KMS-11 (cell line): ENCODE data around the gene NUS1.
"Not testable (repeated sequence)": the region's sequence is repeated elsewhere in the genome, so short reads cannot be mapped to it uniquely, and the experiment has no call there.

Source experiments
- H2AFZ ChIP-seq: fragments of 200-600 bp; sonication (generic); 2 replicates; pipeline ENCODE4 v1.6.1; 2016; ENCODE audit warnings: antibody characterized with exemption, mixed run types, low read depth
- H3K27ac ChIP-seq: fragments of 200-600 bp; sonication (generic); 2 replicates; pipeline ENCODE4 v1.6.1; 2016; ENCODE audit warnings: mild to moderate bottlenecking, mixed run types
- H3K27me3 ChIP-seq: fragments of 200-600 bp; sonication (generic); 2 replicates; pipeline ENCODE4 v1.6.1; 2017; ENCODE audit warnings: mild to moderate bottlenecking, low read depth, mixed run types, moderate library complexity; ENCODE audit not compliant: insufficient read depth
- H3K36me3 ChIP-seq: fragments of 200-600 bp; sonication (generic); 2 replicates; pipeline ENCODE4 v1.6.1; 2017; ENCODE audit warnings: mild to moderate bottlenecking, mixed run types; ENCODE audit not compliant: insufficient read depth
- H3K4me1 ChIP-seq: fragments of 200-600 bp; sonication (generic); 2 replicates; pipeline ENCODE4 v1.6.1; 2016; ENCODE audit warnings: mild to moderate bottlenecking, low read depth, mixed run types; ENCODE audit not compliant: poor library complexity, severe bottlenecking
- H3K4me2 ChIP-seq: fragments of 200-600 bp; sonication (generic); 2 replicates; pipeline ENCODE4 v1.7.0; 2016; ENCODE audit warnings: mild to moderate bottlenecking, mixed run types
- H3K4me3 ChIP-seq: fragments of 200-600 bp; sonication (generic); IDR thresholded peaks from 2 replicates; pipeline ENCODE4 v1.6.1; 2017; ENCODE audit warnings: low read depth, low read length, mixed read lengths; ENCODE audit not compliant: insufficient read depth
- H3K79me2 ChIP-seq: fragments of 200-600 bp; sonication (generic); 2 replicates; pipeline ENCODE4 v1.6.1; 2016; ENCODE audit warnings: low read depth, mixed run types; ENCODE audit not compliant: insufficient read depth
- H3K9ac ChIP-seq: fragments of 200-600 bp; sonication (generic); 2 replicates; pipeline ENCODE4 v1.6.1; 2016; ENCODE audit warnings: mild to moderate bottlenecking, mixed run types
- H4K20me1 ChIP-seq: fragments of 200-600 bp; sonication (generic); 2 replicates; pipeline ENCODE4 v1.6.1; 2016; ENCODE audit warnings: mild to moderate bottlenecking, mixed run types; ENCODE audit not compliant: insufficient read depth
- TF ChIP-seq, protein P1 (sequence below): fragments of 200-600 bp; sonication (generic); conservative IDR thresholded peaks from 2 replicates; pipeline ENCODE4 v1.6.1; 2017; ENCODE audit warnings: low read depth, mild to moderate bottlenecking, antibody characterized with exemption, low read length, moderate library complexity, mixed read lengths

NUS1 gene

DNA sequence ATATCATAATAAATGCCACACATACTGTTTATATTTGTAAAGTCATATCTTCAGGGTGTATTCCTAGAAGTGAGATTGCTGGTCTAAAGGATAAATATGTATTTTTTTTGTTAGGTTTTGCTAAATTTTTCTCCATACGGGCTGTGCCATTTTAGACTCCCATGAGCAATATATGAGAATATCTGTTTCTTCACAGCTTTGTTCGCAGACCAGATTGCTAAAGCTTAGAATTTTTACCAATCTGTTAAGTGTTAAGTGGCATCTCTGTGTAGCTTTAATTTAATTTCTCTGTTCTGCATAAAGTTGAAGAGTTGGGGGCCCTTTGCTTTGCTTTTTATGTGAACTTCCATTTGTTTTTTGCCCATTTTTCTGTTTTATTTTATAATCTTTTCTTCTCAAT lies 32.3 kb upstream of the NUS1 start:
- no peak overlapping the region for H2AFZ ChIP-seq
- no peak overlapping the region for H3K27ac ChIP-seq
- H3K4me1 ChIP-seq = no peaks in the 10 kb centered on the region
- H3K9ac ChIP-seq = no peak overlapping the region
- no peaks in the 10 kb centered on the region for H3K36me3 ChIP-seq
- H3K27me3 ChIP-seq = no peaks in the 10 kb centered on the region
- TF ChIP-seq, protein P1, sequence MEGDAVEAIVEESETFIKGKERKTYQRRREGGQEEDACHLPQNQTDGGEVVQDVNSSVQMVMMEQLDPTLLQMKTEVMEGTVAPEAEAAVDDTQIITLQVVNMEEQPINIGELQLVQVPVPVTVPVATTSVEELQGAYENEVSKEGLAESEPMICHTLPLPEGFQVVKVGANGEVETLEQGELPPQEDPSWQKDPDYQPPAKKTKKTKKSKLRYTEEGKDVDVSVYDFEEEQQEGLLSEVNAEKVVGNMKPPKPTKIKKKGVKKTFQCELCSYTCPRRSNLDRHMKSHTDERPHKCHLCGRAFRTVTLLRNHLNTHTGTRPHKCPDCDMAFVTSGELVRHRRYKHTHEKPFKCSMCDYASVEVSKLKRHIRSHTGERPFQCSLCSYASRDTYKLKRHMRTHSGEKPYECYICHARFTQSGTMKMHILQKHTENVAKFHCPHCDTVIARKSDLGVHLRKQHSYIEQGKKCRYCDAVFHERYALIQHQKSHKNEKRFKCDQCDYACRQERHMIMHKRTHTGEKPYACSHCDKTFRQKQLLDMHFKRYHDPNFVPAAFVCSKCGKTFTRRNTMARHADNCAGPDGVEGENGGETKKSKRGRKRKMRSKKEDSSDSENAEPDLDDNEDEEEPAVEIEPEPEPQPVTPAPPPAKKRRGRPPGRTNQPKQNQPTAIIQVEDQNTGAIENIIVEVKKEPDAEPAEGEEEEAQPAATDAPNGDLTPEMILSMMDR = no peak
- no peaks in the 10 kb centered on the region for H4K20me1 ChIP-seq
- H3K4me2 ChIP-seq = no peak overlapping the region
- no peak overlapping the region for H3K4me3 ChIP-seq
- no peaks in the 10 kb centered on the region for H3K79me2 ChIP-seq

DNA sequence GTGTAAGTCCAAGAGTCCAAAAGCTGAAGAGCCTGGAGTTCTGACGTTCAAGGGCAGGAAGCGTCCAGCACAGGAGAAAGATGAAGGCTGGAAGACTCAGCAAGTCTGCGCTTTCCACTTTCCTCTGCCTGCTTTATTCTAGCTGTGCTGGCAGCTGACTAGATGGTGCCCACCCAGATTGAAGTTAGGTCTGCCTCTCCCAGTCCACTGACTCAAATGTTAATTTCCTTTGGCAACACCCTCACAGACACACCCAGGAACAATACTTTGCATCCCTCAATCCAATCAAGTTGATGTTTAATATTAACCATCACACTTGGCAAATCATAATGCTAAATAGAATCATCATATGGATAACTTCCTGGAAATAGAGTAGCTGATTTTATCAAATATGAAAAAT lies 23.3 kb upstream of the NUS1 start:
- H3K9ac ChIP-seq, H3K79me2 ChIP-seq: not testable (repeated sequence)

DNA sequence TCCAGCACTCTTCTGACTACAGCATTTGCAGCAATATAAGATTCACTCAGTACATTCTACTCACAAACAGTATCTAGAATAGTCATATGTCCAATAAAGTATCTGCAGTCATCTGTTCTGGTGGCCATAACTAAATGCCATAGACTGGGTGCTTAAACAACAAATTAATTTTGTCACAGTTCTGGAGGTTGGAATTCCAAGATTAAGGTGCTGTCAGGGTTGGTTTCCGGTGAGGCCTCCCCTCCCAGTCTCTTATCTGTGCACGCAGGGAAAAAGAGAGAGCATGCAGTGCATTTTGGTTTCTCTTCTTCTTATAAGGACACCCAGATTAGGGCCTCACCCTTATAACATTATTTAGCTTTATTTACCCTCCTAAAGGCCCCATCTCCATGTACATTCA lies 21.3 kb upstream of the NUS1 start:
- TF ChIP-seq, protein P1 = no peak

More for the DNA sequence above, 23.3 kb upstream of the NUS1 start:
- H2AFZ ChIP-seq, H3K27me3 ChIP-seq, H3K4me3 ChIP-seq, H3K27ac ChIP-seq, H4K20me1 ChIP-seq, H3K36me3 ChIP-seq, H3K4me2 ChIP-seq, H3K4me1 ChIP-seq: not testable (repeated sequence)

DNA sequence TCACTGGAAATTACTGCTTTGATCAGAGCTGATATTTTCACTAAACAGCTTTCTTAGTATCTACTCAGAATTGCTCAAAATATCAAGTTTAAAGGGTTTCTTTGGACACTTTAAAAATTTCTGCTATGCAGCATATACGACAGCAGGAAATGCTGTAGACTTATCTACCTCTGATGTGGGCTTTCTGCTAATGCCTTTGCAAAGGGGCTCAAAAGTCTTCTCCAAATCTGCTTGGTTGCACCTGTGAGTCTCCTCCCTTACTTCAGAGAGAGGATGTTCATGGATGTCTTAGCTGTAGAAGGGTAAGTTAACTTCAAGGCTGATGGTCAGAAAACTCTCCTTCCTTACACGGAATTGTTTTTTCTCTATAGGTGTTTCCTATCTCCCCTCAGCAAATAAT lies 19.9 kb upstream of the NUS1 start:
- Histone ChIP-seq H3K79me2 (no peaks in the 10 kb centered on the region), H3K4me1 (no peaks in the 10 kb centered on the region), H3K4me3 (no peak overlapping the region), H3K9ac (no peak overlapping the region), H4K20me1 (no peaks in the 10 kb centered on the region), H2AFZ (no peak overlapping the region), H3K4me2 (no peak overlapping the region), H3K36me3 (no peaks in the 10 kb centered on the region), H3K27ac (no peak overlapping the region), H3K27me3 (no peaks in the 10 kb centered on the region)
- TF ChIP-seq, protein P1 = no peak

More for the DNA sequence above, 21.3 kb upstream of the NUS1 start:
- no peaks in the 10 kb centered on the region for H3K4me1 ChIP-seq
- no peak overlapping the region for H3K4me3 ChIP-seq
- H3K36me3 ChIP-seq = no peaks in the 10 kb centered on the region
- H3K9ac ChIP-seq = no peak overlapping the region
- no peak overlapping the region for H3K4me2 ChIP-seq
- no peak overlapping the region for H3K27ac ChIP-seq
- no peak overlapping the region for H2AFZ ChIP-seq
- no peaks in the 10 kb centered on the region for H4K20me1 ChIP-seq
- H3K27me3 ChIP-seq = no peaks in the 10 kb centered on the region
- H3K79me2 ChIP-seq = no peaks in the 10 kb centered on the region

DNA sequence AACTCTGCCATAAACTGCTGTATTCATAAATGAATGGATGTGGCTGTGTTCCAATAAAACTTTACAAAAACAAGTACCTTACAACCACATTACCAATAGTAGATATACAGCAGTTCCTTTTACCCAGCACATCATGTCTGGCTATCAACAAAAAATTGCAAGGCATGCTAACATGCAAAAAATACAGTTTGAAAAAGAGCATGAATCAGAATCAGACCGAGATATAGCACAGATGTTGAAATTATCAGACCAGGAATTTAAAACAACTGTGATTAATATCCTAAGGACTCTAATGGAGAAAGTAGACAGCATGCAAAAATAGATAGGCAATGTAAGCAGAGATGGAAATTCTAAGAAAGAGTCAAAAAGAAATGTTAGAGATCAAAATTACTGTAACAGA lies 8.4 kb upstream of the NUS1 start:
- Histone ChIP-seq H2AFZ (no peak overlapping the region), H3K9ac (no peak overlapping the region), H3K4me3 (no peak overlapping the region), H4K20me1 (no peaks in the 10 kb centered on the region), H3K79me2 (no peaks in the 10 kb centered on the region), H3K36me3 (no peaks in the 10 kb centered on the region), H3K27ac (no peak overlapping the region), H3K27me3 (no peaks in the 10 kb centered on the region), H3K4me2 (no peak overlapping the region), H3K4me1 (no peaks in the 10 kb centered on the region)
- TF ChIP-seq, protein P1 = no peak
